Stimulated activated CD4-positive, alpha-beta T cell treated with anti-CD3 and anti-CD28 coated beads, Interleukin-4, amount 100 ng/mL, for 24 hours (primary cell): ENCODE data around the gene DDA1.
"Not testable (repeated sequence)": the region's sequence is repeated elsewhere in the genome, so short reads cannot be mapped to it uniquely, and the experiment has no call there.

Source experiments
- DNase-seq: peaks from one replicate; pipeline ENCODE4 v3.0.0-alpha.2; 2020

Gene DDA1

GRCh38 chr19:17348700-17349099 lies 39.3 kb downstream of the DDA1 start:
- DNase-seq = no peak

- no peak for DNase-seq
Measured at GRCh38 chr19:17351815-17352435, 42.6 kb downstream of the DDA1 start.

GRCh38 chr19:17352608-17353280 lies 43.4 kb downstream of the DDA1 start:
- DNase-seq = no peak

- no peak for DNase-seq
Measured at GRCh38 chr19:17353386-17353785, 44.0 kb downstream of the DDA1 start.

- no peak for DNase-seq
Measured at GRCh38 chr19:17357078-17357666, 47.8 kb downstream of the DDA1 start.

GRCh38 chr19:17357724-17358123 lies 48.4 kb downstream of the DDA1 start:
- no peak for DNase-seq

GRCh38 chr19:17358395-17358794 lies 49.0 kb downstream of the DDA1 start:
- DNase-seq = no peak

- no peak for DNase-seq
Measured at GRCh38 chr19:17359905-17360800, 50.8 kb downstream of the DDA1 start.

- DNase-seq = not testable (repeated sequence)
Measured at GRCh38 chr19:17363852-17364605, 54.7 kb downstream of the DDA1 start.

GRCh38 chr19:17365361-17365760 lies 56.0 kb downstream of the DDA1 start:
- no peak for DNase-seq

GRCh38 chr19:17370026-17370587 lies 60.7 kb downstream of the DDA1 start:
- no peak for DNase-seq
